RWPE1 (cell line): ENCODE data around the gene PRAMEF18.
"Not testable (repeated sequence)": the region's sequence is repeated elsewhere in the genome, so short reads cannot be mapped to it uniquely, and the experiment has no call there.

Experiments
- CTCF ChIA-PET: fragments of 350-600 bp; sonication (Branson Sonifier 250); formaldehyde crosslinking; extraction: SDS; loops from one replicate; lab custom pipeline; 2021; lab: Yijun Ruan, JAX
- POLR2A ChIA-PET: fragments of 400-600 bp; formaldehyde crosslinking; extraction: SDS; loops from one replicate; lab custom pipeline; 2020; ENCODE audit warnings: antibody characterized with exemption; ENCODE audit not compliant: low non-redundant PET; lab: Yijun Ruan, JAX
- DNase-seq: peaks from one replicate; pipeline ENCODE4 v3.0.0; 2012; ENCODE audit warnings: low spot score
- H3K27ac ChIP-seq: fragments of 450-650 bp; 2 replicates; pipeline ENCODE4 v1.5.1; 2017

PRAMEF18 gene

DNA sequence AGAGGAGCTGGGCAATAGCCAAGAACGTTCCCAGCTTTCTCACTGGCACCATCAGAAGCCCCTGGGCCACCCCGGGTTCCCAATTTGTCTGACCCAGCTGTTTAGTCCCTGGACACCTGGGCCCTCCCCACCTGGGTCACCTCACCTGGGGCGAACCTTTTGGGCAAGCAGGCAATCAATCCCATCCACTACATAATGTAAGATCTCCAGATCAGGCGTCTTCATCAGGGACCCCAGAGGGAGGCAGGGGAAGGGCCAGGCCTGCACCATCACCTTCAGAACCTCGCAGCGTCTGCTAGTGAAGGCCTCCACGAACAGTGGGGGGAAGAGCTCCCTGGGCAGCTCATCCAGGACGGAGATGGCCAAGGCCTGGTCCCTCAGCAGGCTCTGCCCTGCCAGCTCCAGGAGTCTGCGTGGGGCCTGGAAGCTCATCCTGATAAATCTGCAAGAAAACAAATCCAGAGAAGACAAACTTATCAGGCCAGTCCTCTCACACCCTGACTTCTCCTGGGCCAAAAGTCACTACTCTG, at the start of gene PRAMEF18:
Gene PRAMEF18, minus strand, starts transcription at position 480 of the 530 bp plus-strand sequence. Its CDS starts 48 bp downstream, at position 432.
- CTCF ChIA-PET, DNase-seq, H3K27ac ChIP-seq, POLR2A ChIA-PET: not testable (repeated sequence)

DNA sequence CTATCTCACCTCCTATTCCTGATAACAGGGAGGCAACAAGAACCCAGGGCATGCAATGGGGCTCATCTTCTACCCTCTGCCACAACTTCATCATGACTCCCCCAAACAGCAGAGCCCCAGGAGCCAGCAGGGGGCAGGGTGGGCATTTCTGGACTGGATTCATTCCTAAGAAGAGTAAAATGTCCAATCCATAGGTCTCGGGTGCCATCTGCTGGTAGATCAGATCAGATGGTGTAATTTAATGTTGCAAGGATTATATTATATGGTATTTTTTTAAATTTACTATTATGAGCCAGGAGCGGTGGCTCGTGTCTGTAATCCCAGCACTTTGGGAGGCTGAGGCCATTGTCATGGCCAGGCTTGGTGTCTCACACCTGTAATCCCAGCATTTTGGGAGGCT, 39.2 kb upstream of the PRAMEF18 start:
- CTCF ChIA-PET, POLR2A ChIA-PET, H3K27ac ChIP-seq, DNase-seq: not testable (repeated sequence)

DNA sequence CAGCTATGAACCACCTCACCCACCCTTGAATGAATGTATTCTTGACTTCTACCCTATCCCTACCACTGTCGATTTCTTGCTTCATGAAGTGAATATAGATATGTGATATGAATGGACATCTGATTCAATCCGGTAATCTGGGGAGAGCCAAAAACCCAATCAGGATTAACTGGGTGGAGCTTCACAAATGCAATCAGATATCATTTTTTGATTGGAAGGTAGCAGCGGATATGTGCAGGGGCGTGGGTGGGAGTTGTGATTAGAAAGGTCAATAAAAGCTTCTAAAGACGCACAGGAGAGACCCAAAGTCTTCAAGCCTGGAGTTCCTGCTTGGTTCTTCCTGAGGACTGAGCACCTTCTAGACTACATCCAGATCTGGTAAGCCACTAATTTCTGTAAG, 27.9 kb upstream of the PRAMEF18 start, which contains the start of gene PRAMEF5:
Gene PRAMEF5, plus strand, starts transcription at position 301 of the 400 bp plus-strand sequence. CDS start 5,071 bp downstream, outside the sequence.
- H3K27ac ChIP-seq, DNase-seq, POLR2A ChIA-PET, CTCF ChIA-PET: not testable (repeated sequence)

DNA sequence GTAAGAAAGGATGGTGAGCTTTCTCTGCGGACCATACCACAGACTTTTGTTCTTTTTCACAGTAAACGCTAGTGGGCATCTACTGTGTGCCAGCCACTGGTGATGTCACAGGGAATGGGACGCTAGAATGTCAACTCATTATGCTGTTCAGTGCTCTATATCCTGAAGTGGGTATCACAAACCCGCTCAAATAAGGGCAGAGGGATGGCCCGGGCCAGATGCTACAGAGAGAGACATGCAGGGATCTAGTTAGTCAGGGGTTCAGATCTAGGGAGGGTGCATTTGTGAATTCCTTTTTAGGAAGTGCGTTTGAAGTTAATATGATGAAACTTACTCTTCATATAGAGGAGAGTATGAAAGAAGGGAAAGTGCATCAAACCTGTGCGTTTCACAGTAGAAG, 21.2 kb upstream of the PRAMEF18 start:
- CTCF ChIA-PET, H3K27ac ChIP-seq, POLR2A ChIA-PET, DNase-seq: not testable (repeated sequence)

DNA sequence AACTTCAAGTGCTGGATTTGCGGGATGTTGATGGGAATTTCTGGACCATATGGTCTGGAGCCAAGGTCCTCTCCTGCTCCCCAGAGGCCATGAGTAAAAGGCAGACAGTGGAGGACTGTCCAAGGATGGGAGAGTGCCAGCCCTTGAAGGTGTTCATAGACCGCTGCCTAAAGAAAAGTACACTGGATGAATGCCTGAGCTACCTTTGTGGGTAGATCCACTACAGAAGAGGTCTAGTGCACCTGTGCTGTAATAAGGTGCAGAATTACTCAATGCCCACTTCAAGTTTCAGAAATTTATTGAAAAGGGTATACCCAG, 20.6 kb upstream of the PRAMEF18 start:
- DNase-seq, POLR2A ChIA-PET, CTCF ChIA-PET, H3K27ac ChIP-seq: not testable (repeated sequence)

DNA sequence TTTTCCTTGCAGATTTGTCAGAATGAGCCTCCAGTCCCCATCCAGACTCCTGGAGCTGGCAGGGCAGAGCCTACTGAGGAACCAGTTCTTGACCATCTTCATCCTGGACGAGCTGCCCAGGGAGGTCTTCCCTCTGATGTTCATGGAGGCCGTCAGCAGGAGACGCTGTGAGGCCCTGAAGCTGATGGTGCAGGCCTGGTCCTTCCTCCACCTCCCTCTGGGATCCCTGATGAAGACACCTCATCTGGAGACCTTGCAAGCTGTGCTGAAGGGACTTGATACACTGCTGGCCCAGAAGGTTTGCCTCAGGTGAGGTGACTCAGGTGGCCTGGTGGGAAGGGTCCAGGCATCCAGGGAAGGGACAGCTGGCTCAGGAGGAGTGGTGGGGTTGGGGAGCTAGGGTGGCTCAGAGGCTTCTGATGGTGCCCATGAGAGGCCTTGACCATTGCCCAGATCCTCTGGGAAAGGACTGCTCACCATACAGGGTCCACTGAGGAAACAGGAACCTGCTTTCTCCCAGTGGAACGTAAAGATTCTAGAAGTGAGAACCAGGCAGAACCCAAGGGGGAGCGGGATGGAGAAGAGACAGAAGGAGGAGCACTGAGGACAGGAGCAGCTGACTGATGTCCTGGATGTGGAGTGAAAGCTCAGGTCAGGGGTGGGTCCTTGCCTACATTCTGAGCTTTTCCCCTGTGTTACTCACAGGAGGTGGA, 20.0 kb upstream of the PRAMEF18 start:
- POLR2A ChIA-PET, CTCF ChIA-PET, H3K27ac ChIP-seq, DNase-seq: not testable (repeated sequence)

- DNase-seq, CTCF ChIA-PET, POLR2A ChIA-PET, H3K27ac ChIP-seq: not testable (repeated sequence)
Measured at GRCh38 chr1:13243536-13244263, 17.7 kb upstream of the PRAMEF18 start.

DNA sequence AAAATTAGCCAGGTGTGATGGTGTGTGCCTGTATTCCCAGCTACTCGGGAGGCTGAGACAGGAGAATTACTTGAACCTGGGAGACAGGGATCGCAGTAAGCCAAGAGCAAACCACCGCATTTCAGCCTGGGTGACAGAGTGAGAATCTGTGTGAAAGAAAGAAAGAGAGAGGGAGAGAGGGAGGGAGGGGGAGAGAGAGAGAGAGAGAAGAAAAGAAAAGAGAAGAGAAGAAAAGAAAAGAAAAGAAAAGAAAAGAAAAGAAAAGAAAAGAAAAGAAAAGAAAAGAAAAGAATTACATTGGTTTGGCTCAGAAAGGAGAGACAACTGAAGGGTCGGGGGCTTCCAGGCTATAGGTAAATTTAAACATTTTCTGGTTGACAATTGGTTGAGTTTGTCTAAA, 13.7 kb upstream of the PRAMEF18 start:
- DNase-seq, CTCF ChIA-PET, H3K27ac ChIP-seq, POLR2A ChIA-PET: not testable (repeated sequence)

GRCh38 chr1:13237572-13237971, 11.6 kb upstream of the PRAMEF18 start:
- DNase-seq, POLR2A ChIA-PET, H3K27ac ChIP-seq, CTCF ChIA-PET: not testable (repeated sequence)

DNA sequence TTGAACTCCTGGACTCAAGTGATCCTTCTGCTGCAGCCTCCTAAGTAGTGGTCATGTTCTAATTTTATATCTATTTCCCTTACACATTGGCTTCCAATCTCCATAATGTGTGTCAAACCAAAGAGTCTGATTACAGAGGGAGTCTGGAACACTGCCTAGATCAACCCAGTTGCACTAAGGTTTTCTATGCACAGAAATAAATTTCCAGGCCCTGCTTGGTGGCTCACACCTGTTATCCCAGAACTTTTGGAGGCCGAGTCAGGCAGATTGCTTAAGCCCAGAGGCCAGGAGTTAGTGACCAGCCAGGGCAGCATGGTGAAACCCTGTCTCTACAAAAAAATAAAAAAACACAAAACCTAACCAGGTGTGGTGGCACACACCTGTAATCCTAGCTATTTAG, 8.1 kb upstream of the PRAMEF18 start:
- H3K27ac ChIP-seq, POLR2A ChIA-PET, CTCF ChIA-PET, DNase-seq: not testable (repeated sequence)

- POLR2A ChIA-PET = not testable (repeated sequence)
Measured at GRCh38 chr1:13232056-13232455, 6.1 kb upstream of the PRAMEF18 start.

GRCh38 chr1:13231061-13231750, 5.3 kb upstream of the PRAMEF18 start:
- H3K27ac ChIP-seq, DNase-seq, CTCF ChIA-PET: not testable (repeated sequence)
- POLR2A ChIA-PET = interaction anchor here (0.6 kb wide), 1 partner anchor 470 kb away, joined by 3 read pairs; no protein-coding TSS in a partner anchor

More at GRCh38 chr1:13232056-13232455, 6.1 kb upstream of the PRAMEF18 start:
- DNase-seq, CTCF ChIA-PET, H3K27ac ChIP-seq: not testable (repeated sequence)

DNA sequence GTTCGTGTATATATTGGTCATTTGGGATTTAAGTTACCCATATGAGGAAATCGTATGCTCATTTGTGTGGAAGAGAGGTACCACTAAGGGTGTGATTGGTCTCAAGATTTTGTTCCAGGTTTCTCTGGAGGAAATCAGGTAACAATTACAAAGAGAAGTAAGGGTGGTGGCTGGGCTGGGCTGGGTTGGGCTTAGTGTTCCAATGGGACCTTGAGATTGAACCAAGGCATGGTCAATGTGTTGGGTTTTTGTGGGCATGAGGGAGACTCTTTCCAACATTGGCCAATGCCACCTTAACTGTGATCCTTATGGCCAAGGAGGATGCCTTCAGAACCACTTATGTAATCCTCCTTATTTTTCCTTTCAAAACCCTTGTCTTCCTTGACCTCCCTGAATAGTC, 4.6 kb upstream of the PRAMEF18 start:
- H3K27ac ChIP-seq, POLR2A ChIA-PET, DNase-seq, CTCF ChIA-PET: not testable (repeated sequence)

GRCh38 chr1:13230096-13230495, 4.1 kb upstream of the PRAMEF18 start:
- DNase-seq, POLR2A ChIA-PET, CTCF ChIA-PET, H3K27ac ChIP-seq: not testable (repeated sequence)
